ENCODE data around the gene SLC29A3. TPM values are rescaled to one million over a fixed set of nuclear protein-coding genes. Genes with fewer than 3 reads are reported as not detected.

SLC29A3 gene
- polyA plus RNA-seq, 3 donors: 9.7 to 28.4 (median 16.6) TPM

DNA sequence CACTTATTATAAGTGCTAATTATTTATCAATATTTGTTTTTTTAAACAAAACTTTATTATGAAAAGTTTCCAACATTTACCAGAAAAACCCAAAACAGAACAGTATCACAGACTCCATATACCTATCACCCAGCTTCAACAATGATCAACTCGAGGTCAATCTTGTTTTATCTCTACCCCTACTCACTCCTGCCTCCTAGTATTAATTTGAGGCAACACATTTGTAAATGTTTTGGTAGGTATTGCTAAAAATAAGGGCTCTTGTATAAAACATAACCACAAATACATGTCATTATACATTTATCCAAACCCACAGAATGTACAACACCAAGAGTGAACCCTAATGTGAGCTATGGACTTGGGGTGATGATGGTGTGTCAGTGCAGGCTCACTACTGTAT, 61.8 kb downstream of the SLC29A3 start:
- TF ChIP-seq CTCF (IDR thresholded peaks at IDR 0.05): no peak
- Mint-ChIP-seq H3K36me3 (no peaks in the 10 kb centered on the region), H3K4me1 (peaks cover 52% of the 10 kb centered on the region), H3K27me3 (ENCODE audit: low read depth in 3 of 3) (peaks cover 0 to 2% (median 2%) of the 10 kb centered on the region in 3 donors), H3K9me3 (peaks cover 0 to 2% (median 0%) of the 10 kb centered on the region in 7 donors), H3K4me3 (no peak overlapping the region), H3K27ac (no peak overlapping the region)
- Histone ChIP-seq H3K27ac (ENCODE audit: low read depth in 1 of 2, low read length in 2 of 2) (no peak overlapping the region), H3K27me3 (ENCODE audit: control insufficient read depth in 2 of 2, insufficient read depth in 2 of 2, low read length in 2 of 2) (no peaks in the 10 kb centered on the region), H3K4me2 (replicated peaks; ENCODE audit: extremely low read depth, low read length, poor library complexity, severe bottlenecking) (no peak overlapping the region), H3K4me3 (replicated peaks in 1 of 3; ENCODE audit: low read depth in 2 of 3, low read length in 3 of 3) (no peak overlapping the region), H4K20me1 (ENCODE audit: insufficient read depth, low read length) (no peaks in the 10 kb centered on the region), H2AFZ (ENCODE audit: insufficient read depth, low read depth, low read length, poor library complexity, severe bottlenecking) (no peak overlapping the region), H3K4me1 (ENCODE audit: control insufficient read depth in 1 of 2, insufficient read depth in 2 of 2, low read length in 2 of 2) (peaks cover 70 to 73% of the 10 kb centered on the region in 2 donors), H3K36me3 (replicated peaks in 1 of 2; ENCODE audit: control insufficient read depth in 1 of 2, insufficient read depth in 2 of 2, low read length in 2 of 2) (no peaks in the 10 kb centered on the region), H3K9ac (ENCODE audit: insufficient read depth, low read length, poor library complexity, severe bottlenecking) (no peak overlapping the region), H3K9me3 (replicated peaks in 1 of 2; ENCODE audit: control insufficient read depth in 1 of 2, insufficient read depth in 1 of 2, low read length in 2 of 2) (no peaks in the 10 kb centered on the region), H3K79me2 (ENCODE audit: insufficient read depth, low read length) (peaks cover 9% of the 10 kb centered on the region)
- no peak for DNase-seq
- WGBS (ENCODE audit: insufficient coverage): no CpG with 5 or more reads among the region's 1 CpG
- intact Hi-C loops (cut with micrococcal nuclease): loop anchor here (5.0 to 10.0 kb wide), 2 partner anchors 224 to 311 kb away; no protein-coding TSS in a partner anchor

DNA sequence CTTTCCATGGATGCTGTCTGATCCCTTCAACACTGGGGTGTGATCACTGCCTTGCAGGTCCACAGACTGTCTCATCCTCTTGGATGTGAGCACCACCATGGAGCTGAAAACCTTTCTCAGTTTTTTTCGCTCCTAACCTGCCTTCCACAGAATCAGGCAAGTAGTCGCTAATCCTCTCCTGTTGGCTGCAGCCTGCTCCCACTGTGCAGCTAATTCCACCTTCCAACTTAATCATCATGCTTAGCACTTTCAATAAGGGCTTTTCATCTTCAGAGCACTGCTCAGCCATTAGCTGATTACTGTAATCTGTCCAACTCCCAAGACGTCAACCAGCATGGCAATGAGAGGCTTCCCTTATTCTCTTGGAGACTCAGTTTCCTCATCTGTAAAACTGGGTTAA, 62.6 kb downstream of the SLC29A3 start:
- TF ChIP-seq CTCF (IDR thresholded peaks at IDR 0.05): no peak
- H3K4me3 Mint-ChIP-seq: no peak overlapping the region
- no peak for DNase-seq
- H3K36me3 Mint-ChIP-seq: no peaks in the 10 kb centered on the region
- peaks cover 62 to 66% of the 10 kb centered on the region in 2 donors for H3K4me1 ChIP-seq (ENCODE audit: control insufficient read depth in 1 of 2, insufficient read depth in 2 of 2, low read length in 2 of 2)
- H2AFZ ChIP-seq (ENCODE audit: insufficient read depth, low read depth, low read length, poor library complexity, severe bottlenecking): no peak overlapping the region
- H3K36me3 ChIP-seq (replicated peaks in 1 of 2; ENCODE audit: control insufficient read depth in 1 of 2, insufficient read depth in 2 of 2, low read length in 2 of 2): no peaks in the 10 kb centered on the region
- H4K20me1 ChIP-seq (ENCODE audit: insufficient read depth, low read length): no peaks in the 10 kb centered on the region
- no peak overlapping the region for H3K27ac Mint-ChIP-seq
- peaks cover 0 to 2% (median 2%) of the 10 kb centered on the region in 3 donors for H3K27me3 Mint-ChIP-seq (ENCODE audit: low read depth in 3 of 3)
- H3K79me2 ChIP-seq (ENCODE audit: insufficient read depth, low read length): peaks cover 6% of the 10 kb centered on the region
- WGBS (ENCODE audit: insufficient coverage): 100% methylated on average over 2 of the region's 3 CpGs
- peak overlapping the region in 1 of 2 donors; percentile 63 for H3K27ac ChIP-seq (ENCODE audit: low read depth in 1 of 2, low read length in 2 of 2)
- H3K9ac ChIP-seq (ENCODE audit: insufficient read depth, low read length, poor library complexity, severe bottlenecking): no peak overlapping the region
- H3K9me3 ChIP-seq (replicated peaks in 1 of 2; ENCODE audit: control insufficient read depth in 1 of 2, insufficient read depth in 1 of 2, low read length in 2 of 2): no peaks in the 10 kb centered on the region
- no peak overlapping the region for H3K4me3 ChIP-seq (replicated peaks in 1 of 3; ENCODE audit: low read depth in 2 of 3, low read length in 3 of 3)
- peaks cover 44% of the 10 kb centered on the region for H3K4me1 Mint-ChIP-seq
- peaks cover 0 to 2% (median 0%) of the 10 kb centered on the region in 7 donors for H3K9me3 Mint-ChIP-seq
- no peak overlapping the region for H3K4me2 ChIP-seq (replicated peaks; ENCODE audit: extremely low read depth, low read length, poor library complexity, severe bottlenecking)
- intact Hi-C loops (cut with micrococcal nuclease): loop anchor here (5.0 to 10.0 kb wide), 2 partner anchors 223 to 311 kb away; no protein-coding TSS in a partner anchor
- H3K27me3 ChIP-seq (ENCODE audit: control insufficient read depth in 2 of 2, insufficient read depth in 2 of 2, low read length in 2 of 2): no peaks in the 10 kb centered on the region

All from CD14-positive monocyte (primary cell).